IgD-negative memory B cell (primary cell): ENCODE data around the gene TCF4. TPM values are rescaled to one million over a fixed set of nuclear protein-coding genes. Genes with fewer than 3 reads are reported as not detected.

ENCODE experiments used
- H3K27ac Mint-ChIP-seq, 3 donors: one replicate each; pipeline ENCODE4 v1.8.0; 2020 to 2022; ENCODE audit warnings: mild to moderate bottlenecking in 3 of 3, mixed read lengths in 3 of 3, moderate library complexity in 1 of 3
- H3K27me3 Mint-ChIP-seq: one replicate; pipeline ENCODE4 v1.8.0; 2021; ENCODE audit warnings: mixed read lengths
- H3K36me3 Mint-ChIP-seq: one replicate; pipeline ENCODE4 v1.8.0; 2020; ENCODE audit warnings: mild to moderate bottlenecking, mixed read lengths
- H3K4me1 Mint-ChIP-seq, 3 donors: one replicate each; pipeline ENCODE4 v1.8.0; 2020 to 2022; ENCODE audit warnings: mixed read lengths in 3 of 3, mild to moderate bottlenecking in 1 of 3
- H3K4me3 Mint-ChIP-seq, 4 donors: one replicate each; pipeline ENCODE4 v1.8.0; 2020 to 2022; ENCODE audit warnings: mild to moderate bottlenecking in 4 of 4, mixed read lengths in 4 of 4, moderate library complexity in 3 of 4
- H3K9me3 Mint-ChIP-seq, 3 donors: one replicate each; pipeline ENCODE4 v1.8.0; 2020 to 2021; ENCODE audit warnings: mixed read lengths in 3 of 3, mild to moderate bottlenecking in 1 of 3
- polyA plus RNA-seq: library from polyadenylated mRNA; unstranded; fragments of 300-500 nt; fragmentation: Illumina TruSeq; gene quantifications from one replicate; pipeline ENCODE4 v1.2.3, GENCODE V29; 2021

Gene TCF4
- polyA plus RNA-seq, 1 donor from 2014 or later, result 256 TPM

- Mint-ChIP-seq H3K9me3 (no peaks in the 10 kb centered on the region), H3K36me3 (no peaks in the 10 kb centered on the region), H3K4me3 (no peak overlapping the region), H3K27ac (no peak overlapping the region), H3K4me1 (peaks cover 3 to 9% (median 7%) of the 10 kb centered on the region in 3 donors), H3K27me3 (no peaks in the 10 kb centered on the region)
These were observed 241.6 kb downstream of the TCF4 start for GRCh38 chr18:55346387-55346786.

- no peak overlapping the region for H3K27ac Mint-ChIP-seq
- no peaks in the 10 kb centered on the region for H3K9me3 Mint-ChIP-seq
- peaks cover 3 to 9% (median 7%) of the 10 kb centered on the region in 3 donors for H3K4me1 Mint-ChIP-seq
- H3K27me3 Mint-ChIP-seq, result no peaks in the 10 kb centered on the region
- H3K4me3 Mint-ChIP-seq, result no peak overlapping the region
- no peaks in the 10 kb centered on the region for H3K36me3 Mint-ChIP-seq
These were observed 242.7 kb downstream of the TCF4 start for GRCh38 chr18:55345103-55345950.

GRCh38 chr18:55343396-55344073 lies 244.5 kb downstream of the TCF4 start:
- H3K36me3 Mint-ChIP-seq, result no peaks in the 10 kb centered on the region
- no peaks in the 10 kb centered on the region for H3K9me3 Mint-ChIP-seq
- no peak overlapping the region for H3K27ac Mint-ChIP-seq
- H3K4me1 Mint-ChIP-seq, result peaks cover 7 to 17% (median 10%) of the 10 kb centered on the region in 3 donors
- no peaks in the 10 kb centered on the region for H3K27me3 Mint-ChIP-seq
- no peak overlapping the region for H3K4me3 Mint-ChIP-seq

- Mint-ChIP-seq H3K4me3 (no peak overlapping the region), H3K9me3 (no peaks in the 10 kb centered on the region), H3K4me1 (peaks cover 18 to 24% (median 24%) of the 10 kb centered on the region in 3 donors)
These were observed 247.0 kb downstream of the TCF4 start for GRCh38 chr18:55340998-55341397.

GRCh38 chr18:55339990-55340389 lies 248.0 kb downstream of the TCF4 start:
- Mint-ChIP-seq H3K4me3 (peak overlapping the region in 1 of 4 donors; percentile 18), H3K27ac (peak overlapping the region in 1 of 3 donors; percentile 90), H3K27me3 (no peaks in the 10 kb centered on the region), H3K36me3 (peaks cover 1% of the 10 kb centered on the region), H3K4me1 (peaks cover 18 to 24% (median 24%) of the 10 kb centered on the region in 3 donors), H3K9me3 (no peaks in the 10 kb centered on the region)

More at GRCh38 chr18:55340998-55341397, 247.0 kb downstream of the TCF4 start:
- Mint-ChIP-seq H3K27ac (no peak overlapping the region), H3K36me3 (peaks cover 1% of the 10 kb centered on the region), H3K27me3 (no peaks in the 10 kb centered on the region)

GRCh38 chr18:55338978-55339650 lies 248.9 kb downstream of the TCF4 start:
- Mint-ChIP-seq H3K27me3 (no peaks in the 10 kb centered on the region), H3K36me3 (peaks cover 1% of the 10 kb centered on the region), H3K4me1 (peaks cover 18 to 24% (median 24%) of the 10 kb centered on the region in 3 donors), H3K4me3 (peak overlapping the region in 3 of 4 donors; percentile 9 to 16 (median 15)), H3K9me3 (no peaks in the 10 kb centered on the region), H3K27ac (peak overlapping the region in 2 of 3 donors; percentile 46 to 67)

- Mint-ChIP-seq H3K4me3 (peak overlapping the region; percentile 3 to 82 (median 69)), H3K4me1 (peaks cover 15 to 21% (median 16%) of the 10 kb centered on the region in 3 donors), H3K27ac (peak overlapping the region in 2 of 3 donors; percentile 7 to 89), H3K9me3 (no peaks in the 10 kb centered on the region), H3K36me3 (peaks cover 1% of the 10 kb centered on the region), H3K27me3 (no peaks in the 10 kb centered on the region)
These were observed 250.0 kb downstream of the TCF4 start for GRCh38 chr18:55337908-55338521.

GRCh38 chr18:55337138-55337537 lies 250.9 kb downstream of the TCF4 start:
- peaks cover 15 to 21% (median 16%) of the 10 kb centered on the region in 3 donors for H3K4me1 Mint-ChIP-seq
- no peak overlapping the region for H3K27ac Mint-ChIP-seq
- no peak overlapping the region for H3K4me3 Mint-ChIP-seq
- no peaks in the 10 kb centered on the region for H3K27me3 Mint-ChIP-seq
- H3K9me3 Mint-ChIP-seq, result no peaks in the 10 kb centered on the region
- H3K36me3 Mint-ChIP-seq, result peaks cover 1% of the 10 kb centered on the region

- H3K27me3 Mint-ChIP-seq, result no peaks in the 10 kb centered on the region
- peaks cover 16 to 21% (median 16%) of the 10 kb centered on the region in 3 donors for H3K4me1 Mint-ChIP-seq
- no peak overlapping the region for H3K27ac Mint-ChIP-seq
- H3K9me3 Mint-ChIP-seq, result no peaks in the 10 kb centered on the region
- no peak overlapping the region for H3K4me3 Mint-ChIP-seq
- peaks cover 1% of the 10 kb centered on the region for H3K36me3 Mint-ChIP-seq
These were observed 251.4 kb downstream of the TCF4 start for GRCh38 chr18:55336438-55337100.

- Mint-ChIP-seq H3K4me1 (peaks cover 16 to 24% (median 23%) of the 10 kb centered on the region in 3 donors), H3K4me3 (no peak overlapping the region), H3K27me3 (no peaks in the 10 kb centered on the region), H3K27ac (no peak overlapping the region), H3K9me3 (peaks cover 0 to under 1% (median 0%) of the 10 kb centered on the region in 3 donors), H3K36me3 (peaks cover 1% of the 10 kb centered on the region)
These were observed 253.1 kb downstream of the TCF4 start for GRCh38 chr18:55334875-55335274.

GRCh38 chr18:55331301-55331700 lies 256.7 kb downstream of the TCF4 start:
- Mint-ChIP-seq H3K27me3 (no peaks in the 10 kb centered on the region), H3K27ac (peak overlapping the region in 1 of 3 donors; percentile 1), H3K36me3 (peaks cover 2% of the 10 kb centered on the region), H3K9me3 (peaks cover 0 to 2% (median 0%) of the 10 kb centered on the region in 3 donors), H3K4me1 (peaks cover 18 to 37% (median 30%) of the 10 kb centered on the region in 3 donors), H3K4me3 (no peak overlapping the region)

- Mint-ChIP-seq H3K4me1 (peaks cover 36 to 54% (median 43%) of the 10 kb centered on the region in 3 donors), H3K27me3 (no peaks in the 10 kb centered on the region), H3K4me3 (peak overlapping the region in 3 of 4 donors; percentile 8 to 88 (median 75)), H3K9me3 (peaks cover 0 to 2% (median 0%) of the 10 kb centered on the region in 3 donors), H3K36me3 (peaks cover 2% of the 10 kb centered on the region), H3K27ac (peak overlapping the region in 2 of 3 donors; percentile 82 to 98)
These were observed 259.7 kb downstream of the TCF4 start for GRCh38 chr18:55328301-55328700.

- Mint-ChIP-seq H3K4me1 (peaks cover 40 to 56% (median 44%) of the 10 kb centered on the region in 3 donors), H3K4me3 (peak overlapping the region in 1 of 4 donors; percentile 59), H3K9me3 (peaks cover 0 to 2% (median 0%) of the 10 kb centered on the region in 3 donors), H3K27me3 (no peaks in the 10 kb centered on the region), H3K27ac (no peak overlapping the region), H3K36me3 (peaks cover 2% of the 10 kb centered on the region)
These were observed 260.5 kb downstream of the TCF4 start for GRCh38 chr18:55327454-55327853.

- Mint-ChIP-seq H3K4me1 (peaks cover 40 to 56% (median 42%) of the 10 kb centered on the region in 3 donors), H3K4me3 (peak overlapping the region in 2 of 4 donors; percentile 38 to 81)
These were observed 261.9 kb downstream of the TCF4 start for GRCh38 chr18:55326134-55326533.

More at GRCh38 chr18:55326134-55326533, 261.9 kb downstream of the TCF4 start:
- Mint-ChIP-seq H3K27me3 (no peaks in the 10 kb centered on the region), H3K9me3 (peaks cover 0 to 2% (median 0%) of the 10 kb centered on the region in 3 donors), H3K27ac (peak overlapping the region in 2 of 3 donors; percentile 29 to 82), H3K36me3 (peaks cover 2% of the 10 kb centered on the region)
